Inflammatory macrophage treated with lipopolysaccharide for 4 hours (primary cell): ENCODE data around the gene MYH14.

Experiments used
- DNase-seq: peaks from one replicate; pipeline ENCODE4 v3.0.0-alpha.2; 2020

Gene MYH14

DNA sequence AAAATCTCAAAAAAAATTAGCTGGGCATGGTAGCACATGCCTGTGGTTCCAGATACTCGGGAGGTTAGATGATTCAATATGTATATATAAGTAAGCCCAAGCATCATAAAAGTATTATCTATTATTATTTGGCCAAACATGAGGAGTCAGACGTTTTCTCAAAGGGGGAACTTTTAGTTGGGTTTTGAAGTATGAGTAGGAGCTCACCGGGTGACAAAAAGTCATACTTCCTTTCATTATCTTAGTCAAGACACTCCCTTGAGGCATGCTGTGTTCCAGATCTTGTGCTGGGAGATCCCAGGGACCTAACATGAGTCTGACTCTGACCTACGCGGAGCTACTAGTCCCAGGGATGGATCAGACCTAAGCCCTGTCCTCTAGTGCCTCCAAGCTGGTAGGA lies 8.2 kb upstream of the MYH14 start:
- no peak for DNase-seq

- no peak for DNase-seq
Measured at GRCh38 chr19:50196322-50196932, 7.0 kb upstream of the MYH14 start.

DNA sequence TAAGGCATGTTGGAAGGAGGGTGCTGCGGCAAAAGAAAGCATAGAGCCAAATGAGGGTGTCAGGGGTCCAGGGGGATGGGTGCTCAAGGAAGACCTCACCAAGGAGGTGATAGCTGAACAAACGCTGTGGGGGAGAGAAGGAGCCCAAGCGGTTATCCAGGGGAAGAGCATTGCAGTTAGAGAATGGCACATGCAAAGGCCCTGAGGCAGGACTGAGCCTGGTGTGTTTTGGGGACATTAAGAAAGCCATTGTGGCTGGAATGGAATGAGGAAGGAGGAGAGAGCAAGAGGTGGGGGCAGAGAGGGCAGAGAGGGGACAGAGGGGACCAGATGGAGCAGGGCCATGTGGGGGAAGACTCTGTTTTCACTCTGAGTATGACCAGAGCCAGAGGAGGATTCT lies 6.1 kb upstream of the MYH14 start:
- no peak for DNase-seq

GRCh38 chr19:50198431-50199258 lies 4.8 kb upstream of the MYH14 start:
- DNase-seq: no peak

DNA sequence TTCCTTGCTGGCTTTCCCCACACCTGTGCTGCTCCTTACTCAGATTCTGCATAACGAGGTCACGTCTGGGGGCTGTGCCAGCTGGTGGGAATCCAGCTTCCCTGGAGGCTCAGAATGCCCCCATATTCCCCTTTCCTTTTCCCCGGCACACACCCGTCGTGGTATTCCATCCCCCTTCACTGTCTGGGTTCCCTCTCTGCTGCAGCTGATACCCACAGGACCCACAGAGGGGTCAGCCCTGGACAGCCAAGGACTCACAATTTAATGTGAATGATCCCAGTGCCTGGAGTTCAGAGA lies 4.2 kb upstream of the MYH14 start:
- no peak for DNase-seq

GRCh38 chr19:50202386-50202785 lies 1.0 kb upstream of the MYH14 start:
- DNase-seq: no peak

- no peak for DNase-seq
Measured at GRCh38 chr19:50202962-50203280, 501 bp upstream of the MYH14 start.

GRCh38 chr19:50204081-50204428 lies 633 bp downstream of the MYH14 start:
- no peak for DNase-seq

DNA sequence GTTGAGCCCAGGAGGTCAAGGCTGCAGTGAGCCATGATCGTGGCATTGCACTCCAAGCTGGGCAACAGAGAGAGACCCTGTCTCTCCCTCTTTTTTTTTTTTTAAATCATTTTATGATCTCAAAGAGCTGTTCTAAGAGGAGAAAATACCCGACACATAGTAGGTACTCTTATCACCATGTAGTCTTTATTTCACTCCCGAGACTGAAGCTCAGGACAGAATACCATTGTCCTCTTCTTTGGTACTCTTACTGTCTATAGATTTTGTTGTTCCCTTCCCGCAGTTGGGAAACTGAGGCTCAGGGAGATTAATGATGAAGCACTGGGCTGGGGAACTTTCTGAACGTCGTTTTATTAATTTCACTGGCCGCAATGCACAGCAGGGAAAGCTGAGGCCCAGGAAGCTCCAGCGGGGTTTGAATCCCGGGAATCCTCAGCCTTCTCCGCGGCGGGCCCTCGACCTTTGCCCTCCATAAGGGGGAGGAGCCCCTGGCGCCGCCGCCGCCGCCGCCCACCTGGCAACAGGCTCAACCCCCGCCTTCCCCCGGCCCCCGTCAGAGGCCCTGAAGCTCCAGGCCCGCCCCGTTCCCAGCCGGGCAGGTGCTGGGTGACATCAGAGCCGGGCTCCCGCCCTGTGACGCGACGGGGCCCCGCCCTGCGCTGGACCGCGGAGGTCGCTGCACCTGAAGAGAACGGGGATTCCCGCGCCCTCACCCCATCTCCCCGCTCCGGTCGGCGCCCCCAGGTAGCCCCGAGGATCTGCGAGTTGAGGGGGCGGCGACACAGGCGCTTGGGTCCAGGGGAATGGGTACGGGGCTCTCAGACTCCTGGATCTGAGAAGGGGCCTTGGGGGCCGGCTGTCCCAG lies 1.6 kb downstream of the MYH14 start:
- no peak for DNase-seq

GRCh38 chr19:50205681-50206138 lies 2.3 kb downstream of the MYH14 start:
- no peak for DNase-seq

GRCh38 chr19:50206191-50206590 lies 2.8 kb downstream of the MYH14 start:
- no peak for DNase-seq

GRCh38 chr19:50207730-50208129 lies 4.3 kb downstream of the MYH14 start:
- DNase-seq: no peak

DNA sequence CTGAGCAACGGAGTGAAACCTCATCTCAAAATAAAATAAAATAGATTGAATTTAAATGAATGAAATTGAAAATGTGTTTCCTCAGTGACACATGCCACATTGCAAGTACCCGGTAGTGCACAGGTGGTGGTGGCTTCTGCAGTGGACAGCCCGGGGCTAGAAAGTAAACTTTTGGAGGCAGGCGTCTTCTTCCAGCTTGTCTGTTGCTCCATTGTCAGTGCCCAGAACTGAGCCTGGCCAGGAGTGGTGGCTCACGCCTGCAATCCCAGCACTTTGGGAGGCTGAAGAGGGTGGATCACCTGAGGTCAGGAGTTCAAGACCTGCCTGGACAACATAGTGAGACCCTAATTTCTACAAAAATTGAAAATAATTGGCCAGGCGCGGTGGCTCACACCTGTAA lies 5.7 kb downstream of the MYH14 start:
- DNase-seq: no peak

- DNase-seq: no peak
Measured at GRCh38 chr19:50210425-50210824, 7.0 kb downstream of the MYH14 start.

- no peak for DNase-seq
Measured at GRCh38 chr19:50213925-50214324, 10.5 kb downstream of the MYH14 start.

- DNase-seq: no peak
Measured at GRCh38 chr19:50214699-50215543, 11.5 kb downstream of the MYH14 start.

- DNase-seq: no peak
Measured at GRCh38 chr19:50215820-50216219, 12.4 kb downstream of the MYH14 start.

DNA sequence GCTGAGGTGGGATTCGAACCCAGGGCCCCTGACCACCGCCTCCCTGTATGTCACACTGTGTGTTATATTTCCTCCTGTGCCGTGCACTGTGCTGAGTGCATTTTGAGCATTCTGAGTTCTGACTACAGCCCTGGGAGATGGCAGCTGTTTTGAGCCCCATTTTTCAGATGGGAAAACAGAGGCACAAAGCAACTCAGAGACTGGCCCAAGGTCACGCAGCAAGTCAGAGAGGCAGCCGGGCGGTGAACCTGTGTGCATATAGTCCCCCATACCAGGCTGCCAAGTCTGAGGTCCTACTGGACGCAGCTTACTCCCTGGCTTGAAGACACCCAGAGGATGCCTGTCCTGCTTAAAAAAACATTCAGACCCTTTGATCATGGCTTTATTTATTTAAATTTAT lies 17.7 kb downstream of the MYH14 start:
- no peak for DNase-seq

DNA sequence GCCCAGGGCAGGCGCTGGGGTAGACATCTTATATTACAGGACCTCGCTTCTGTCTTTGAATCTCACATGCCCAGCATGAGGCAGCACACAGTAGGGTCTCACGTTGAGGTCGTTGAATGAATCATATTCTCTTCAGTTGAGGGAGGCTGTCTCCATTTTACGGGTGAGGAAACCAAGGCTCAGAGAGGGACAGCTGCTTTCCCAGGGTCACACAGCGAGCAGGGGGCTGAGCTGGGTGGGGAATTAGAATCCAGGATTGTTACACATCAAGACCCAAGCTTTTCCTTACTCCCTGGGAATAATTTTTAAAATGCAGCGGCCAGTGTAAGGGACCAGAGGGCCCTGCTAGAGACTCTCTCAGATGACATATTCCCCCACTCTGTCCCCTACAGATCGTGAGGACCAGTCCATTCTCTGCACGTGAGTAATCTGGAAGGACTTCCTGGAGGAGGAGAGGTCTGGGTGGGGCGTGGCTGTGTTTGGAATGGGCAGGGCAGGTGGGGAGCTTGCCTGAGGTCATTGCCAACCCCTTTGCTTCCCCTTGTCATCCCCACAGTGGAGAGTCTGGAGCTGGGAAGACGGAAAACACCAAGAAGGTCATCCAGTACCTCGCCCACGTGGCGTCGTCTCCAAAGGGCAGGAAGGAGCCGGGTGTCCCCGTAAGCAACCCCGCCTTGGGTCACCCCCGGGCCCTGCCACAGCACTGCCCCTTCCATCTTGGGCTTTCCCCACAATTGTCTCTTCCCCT lies 19.4 kb downstream of the MYH14 start:
- DNase-seq: no peak

DNA sequence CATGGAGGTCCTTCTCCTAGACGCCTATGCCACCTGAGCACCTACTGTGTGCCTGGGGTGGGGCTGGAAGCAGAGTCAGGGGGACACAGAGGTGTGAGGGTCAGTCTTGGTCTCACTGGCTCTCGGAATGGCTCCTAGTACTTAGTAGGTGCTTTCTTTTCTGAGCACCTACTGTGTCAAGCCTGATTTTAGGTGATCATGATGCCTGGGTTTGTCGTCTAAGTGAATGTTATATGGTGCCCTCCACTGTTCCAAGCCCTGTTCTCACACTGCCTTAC lies 20.0 kb downstream of the MYH14 start:
- DNase-seq: no peak

- DNase-seq: no peak
Measured at GRCh38 chr19:50224986-50225747, 21.7 kb downstream of the MYH14 start.

- DNase-seq: no peak
Measured at GRCh38 chr19:50226536-50226935, 23.1 kb downstream of the MYH14 start.
